Measurements from ENCODE around the gene SEMA4C.

DNA sequence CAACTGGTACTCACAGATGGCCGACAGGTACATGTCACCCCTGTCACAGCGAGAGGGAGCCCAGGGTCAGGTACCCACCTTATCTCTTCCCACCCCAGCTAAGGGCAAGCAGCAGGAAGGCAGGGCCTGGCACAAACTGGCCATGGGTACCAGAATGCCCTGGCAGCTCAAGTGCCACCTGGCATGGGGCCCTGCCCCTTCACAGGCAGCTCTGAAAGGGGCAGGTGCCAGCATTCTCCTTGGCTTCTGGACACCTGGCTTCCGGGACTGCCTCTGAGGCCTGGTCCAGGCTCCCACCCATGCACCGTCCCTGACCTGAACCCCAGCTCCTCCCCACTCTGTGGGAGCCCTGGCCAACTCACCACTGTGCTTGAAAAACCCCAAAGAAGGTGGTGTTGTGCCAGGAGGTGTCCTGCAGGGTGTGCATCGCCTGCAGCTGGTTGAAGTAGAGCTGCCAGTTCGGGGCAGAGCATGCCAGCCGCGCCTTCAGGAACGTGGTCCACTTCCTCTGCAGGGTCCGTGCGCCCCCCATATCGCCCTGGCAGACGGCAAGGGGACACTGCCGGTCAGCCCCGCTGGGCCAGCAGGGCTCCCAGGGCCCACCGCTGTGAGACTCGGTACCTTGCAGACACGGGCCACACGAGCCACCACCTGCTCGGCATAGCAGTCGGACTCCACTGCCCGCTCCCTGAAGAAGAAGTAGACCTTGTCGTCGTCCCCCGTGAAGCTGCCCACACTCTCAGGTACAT lies 5.4 kb downstream of the SEMA4C start:
- TF ChIP-seq CTCF (IDR thresholded peaks at IDR 0.05; ENCODE audit: insufficient read depth, low read length) (no peak), POLR2AphosphoS5 (IDR thresholded peaks at IDR 0.05; ENCODE audit: low read depth) (no peak)
